Adrenal gland (tissue), 12 donors: ENCODE data around the gene ALDH1L1. TPM values are rescaled to one million over a fixed set of nuclear protein-coding genes. Genes with fewer than 3 reads are reported as not detected.
"Not testable (repeated sequence)": the region's sequence is repeated elsewhere in the genome, so short reads cannot be mapped to it uniquely, and the experiment has no call there.

ENCODE experiments used
- DNase-seq, 7 donors: peaks; one replicate each; pipeline ENCODE4 v3.0.0-alpha.2; 2019 to 2020
- H3K27ac ChIP-seq, 5 donors: fragments of 200-600 bp; sonication (generic) in 4 of 5; 1 replicate in 3 of 5; 2 replicates in 2 of 5; pipeline versions ENCODE4 v1.5.1 to v1.8.0; 2016 to 2020; ENCODE audit warnings: mild to moderate bottlenecking in 1 of 5
- H3K27me3 ChIP-seq: fragments of 200-600 bp; 2 replicates; pipeline ENCODE4 v1.8.0; 2021
- H3K36me3 ChIP-seq, 2 donors: fragments of 200-600 bp; replicated peaks in 1 of 2; 1 replicate in 1 of 2; 2 replicates in 1 of 2; pipeline versions ENCODE4 v1.5.1 to v1.8.0; 2018 to 2022
- H3K4me1 ChIP-seq, 2 donors: fragments of 200-600 bp; replicated peaks in 1 of 2; 1 replicate in 1 of 2; 2 replicates in 1 of 2; pipeline versions ENCODE4 v1.5.1 to v1.8.0; 2018 to 2021
- H3K4me3 ChIP-seq, 4 donors: fragments of 200-600 bp; sonication (generic) in 3 of 4; one replicate each; pipeline ENCODE4 v1.5.1; 2016 to 2018
- H3K9me3 ChIP-seq, 3 donors: fragments of 200-600 bp; sonication (generic) in 1 of 3; replicated peaks in 1 of 3; 1 replicate in 2 of 3; 2 replicates in 1 of 3; pipeline versions ENCODE4 v1.5.1 to v1.8.0; 2016 to 2021
- POLR2A ChIP-seq, 2 donors: fragments of 450-650 bp; IDR thresholded peaks; one replicate each; pipeline ENCODE4 v1.6.1; 2017; ENCODE audit warnings: antibody characterized with exemption in 2 of 2, mild to moderate bottlenecking in 2 of 2, moderate library complexity in 1 of 2
- WGBS, 4 donors: extraction: QIAGEN DNeasy Blood & Tissue Kit in 2 of 4; methylation state at CpG; one replicate each; pipeline versions ENCODE4 v1.1.5 to v1.1.7; 2013 to 2017; 5-methylcytosine and 5-hydroxymethylcytosine counted together
- intact Hi-C, 2 donors: fragments of 100-400 bp; cut with DNase I; formaldehyde crosslinking; loops; one replicate each; pipeline versions ENCODE4 v1.14.1 to v1.15.0; 2022 to 2023
- polyA plus RNA-seq, 3 donors: library from polyadenylated mRNA; stranded (reverse); fragments of 200-250 nt in 2 of 3; fragments of 350-450 nt in 1 of 3; fragmentation: Illumina TruSeq in 1 of 3; extraction: RNeasy Lipid Tissue Mini Kit (QIAGEN cat#74804) in 1 of 3; gene quantifications; one replicate each; pipeline ENCODE4 v1.2.3, GENCODE V29; 2013 to 2014
- total RNA-seq, 9 donors: library from RNA; depleted of rRNA in 4 of 9; stranded (reverse); fragments of >200 nt in 4 of 9; fragments of 120-200 nt in 1 of 9; fragmentation: NEBNext Ultra II Directional in 1 of 9; extraction: Animal tissue kit (Norgen Biotek cat#: 25700) in 1 of 9; gene quantifications; one replicate each; pipeline versions ENCODE4 v1.1.0 to v1.2.4, GENCODE V29; 2013 to 2023
- TF ChIP-seq, protein P1 (sequence below), 6 experiments: fragments of 450-650 bp in 4 of 6; fragments of 200-600 bp in 2 of 6; sonication (generic) in 1 of 6; IDR thresholded peaks; 1 replicate in 5 of 6; 2 replicates in 1 of 6; pipeline versions ENCODE4 v1.5.1 to v1.8.0; 2016 to 2021; ENCODE audit warnings: antibody characterized with exemption in 6 of 6, mild to moderate bottlenecking in 2 of 6, moderate library complexity in 1 of 6
- donor health status: healthy with polysubstance abuse.
- donor health status: Bipolar disorder and iron deficiency.
- donor health status: DM: yes; HTN: yes; CAD: no.
- donor health status: DM: no; HTN: no; CAD: no.
- donor health status: DM: no; HTN: no; CAD: no.
- donor health status: DM: yes; HTN: yes; CAD: no.

Gene ALDH1L1
- total and polyA plus RNA-seq, 12 donors: 0.44 to 136 (median 72.3) TPM

DNA sequence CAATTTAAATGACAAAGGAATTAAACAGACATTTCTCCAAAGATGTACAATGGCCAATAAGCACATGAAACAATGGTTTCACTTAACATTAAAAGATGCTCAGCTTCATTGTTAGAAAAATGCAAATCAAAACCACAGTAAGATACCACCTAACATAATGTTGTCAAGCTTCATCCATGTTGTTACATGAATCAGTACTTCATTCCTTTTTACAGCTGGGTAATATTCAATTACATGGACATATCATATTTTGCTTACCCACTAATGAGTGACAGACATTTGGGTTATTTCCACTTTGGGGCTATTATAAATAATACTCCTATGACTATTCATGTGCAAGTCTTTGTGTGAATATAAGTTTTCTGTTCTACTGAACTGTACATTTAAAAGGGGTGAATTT is 104.2 kb downstream of the ALDH1L1 start:
- H3K4me1 ChIP-seq: no peaks in the 10 kb centered on the region
- H3K27ac ChIP-seq: no peak overlapping the region
- DNase-seq: no peak
- H3K36me3 ChIP-seq: no peaks in the 10 kb centered on the region
- H3K27me3 ChIP-seq: no peaks in the 10 kb centered on the region
- H3K9me3 ChIP-seq: no peaks in the 10 kb centered on the region
- no peak overlapping the region for H3K4me3 ChIP-seq
- intact Hi-C loops: no loop called here
- no peak for TF ChIP-seq POLR2A (IDR thresholded peaks at IDR 0.05)
- TF ChIP-seq, protein P1, sequence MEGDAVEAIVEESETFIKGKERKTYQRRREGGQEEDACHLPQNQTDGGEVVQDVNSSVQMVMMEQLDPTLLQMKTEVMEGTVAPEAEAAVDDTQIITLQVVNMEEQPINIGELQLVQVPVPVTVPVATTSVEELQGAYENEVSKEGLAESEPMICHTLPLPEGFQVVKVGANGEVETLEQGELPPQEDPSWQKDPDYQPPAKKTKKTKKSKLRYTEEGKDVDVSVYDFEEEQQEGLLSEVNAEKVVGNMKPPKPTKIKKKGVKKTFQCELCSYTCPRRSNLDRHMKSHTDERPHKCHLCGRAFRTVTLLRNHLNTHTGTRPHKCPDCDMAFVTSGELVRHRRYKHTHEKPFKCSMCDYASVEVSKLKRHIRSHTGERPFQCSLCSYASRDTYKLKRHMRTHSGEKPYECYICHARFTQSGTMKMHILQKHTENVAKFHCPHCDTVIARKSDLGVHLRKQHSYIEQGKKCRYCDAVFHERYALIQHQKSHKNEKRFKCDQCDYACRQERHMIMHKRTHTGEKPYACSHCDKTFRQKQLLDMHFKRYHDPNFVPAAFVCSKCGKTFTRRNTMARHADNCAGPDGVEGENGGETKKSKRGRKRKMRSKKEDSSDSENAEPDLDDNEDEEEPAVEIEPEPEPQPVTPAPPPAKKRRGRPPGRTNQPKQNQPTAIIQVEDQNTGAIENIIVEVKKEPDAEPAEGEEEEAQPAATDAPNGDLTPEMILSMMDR (IDR thresholded peaks at IDR 0.05): no peak

DNA sequence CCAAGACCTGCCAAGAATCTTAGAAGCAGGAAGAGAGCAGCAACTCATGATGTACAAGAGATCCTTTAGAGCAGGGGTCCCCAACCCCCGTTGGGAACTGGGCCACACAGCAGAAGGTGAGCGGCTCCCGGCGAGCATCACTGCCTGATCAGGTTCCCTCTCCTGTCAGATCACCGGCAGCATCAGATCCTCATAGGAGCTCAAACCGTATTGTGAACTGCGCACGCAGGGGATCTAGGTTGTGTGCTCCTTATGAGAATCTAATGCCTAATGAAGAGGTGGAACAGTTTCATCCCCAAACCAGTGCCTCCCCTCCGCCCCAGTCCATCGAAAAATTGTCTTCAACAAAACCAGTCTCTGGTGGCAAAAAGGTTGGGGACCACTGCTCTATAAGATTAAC is 110.2 kb downstream of the ALDH1L1 start:
- Histone ChIP-seq H3K27me3 (no peaks in the 10 kb centered on the region), H3K9me3 (no peaks in the 10 kb centered on the region), H3K27ac (no peak overlapping the region), H3K36me3 (no peaks in the 10 kb centered on the region), H3K4me3 (no peak overlapping the region), H3K4me1 (no peaks in the 10 kb centered on the region)
- intact Hi-C loops: no loop called here
- TF ChIP-seq POLR2A (IDR thresholded peaks at IDR 0.05): no peak
- TF ChIP-seq, protein P1 (IDR thresholded peaks at IDR 0.05): no peak
- no peak for DNase-seq
- 85 to 94% (median 93%) methylated on average over 10 of the region's 10 CpGs for WGBS, 4 donors

DNA sequence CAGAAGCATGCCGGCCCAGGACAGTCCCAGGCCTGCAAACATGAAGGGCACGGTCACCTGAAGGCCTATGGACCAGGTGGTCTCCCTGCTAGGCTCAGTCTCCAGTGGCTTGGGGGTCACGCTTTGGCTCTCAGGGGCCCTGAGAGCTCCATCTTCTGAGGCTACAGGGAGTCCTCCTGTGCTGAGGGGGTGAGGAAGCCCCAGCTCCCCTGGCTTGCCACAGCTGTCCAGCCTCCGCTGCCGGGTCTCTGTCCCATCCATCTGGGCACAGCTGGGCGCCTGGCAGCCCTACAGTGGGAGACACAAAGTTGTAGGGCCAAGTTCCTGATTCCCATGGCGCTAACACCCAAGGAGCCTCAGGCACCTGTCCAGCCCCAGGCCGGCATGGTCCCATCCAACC is 112.4 kb downstream of the ALDH1L1 start:
- intact Hi-C loops: no loop called here
- no peak for DNase-seq
- H3K9me3 ChIP-seq: no peaks in the 10 kb centered on the region
- H3K27ac ChIP-seq: no peak overlapping the region
- 95 to 97% (median 96%) methylated on average over 4 to 8 of the region's 8 CpGs for WGBS, 4 donors
- H3K4me1 ChIP-seq: no peaks in the 10 kb centered on the region
- H3K27me3 ChIP-seq: no peaks in the 10 kb centered on the region
- no peak for TF ChIP-seq POLR2A (IDR thresholded peaks at IDR 0.05)
- TF ChIP-seq, protein P1 (IDR thresholded peaks at IDR 0.05): no peak
- H3K4me3 ChIP-seq: no peak overlapping the region
- H3K36me3 ChIP-seq: no peaks in the 10 kb centered on the region

DNA sequence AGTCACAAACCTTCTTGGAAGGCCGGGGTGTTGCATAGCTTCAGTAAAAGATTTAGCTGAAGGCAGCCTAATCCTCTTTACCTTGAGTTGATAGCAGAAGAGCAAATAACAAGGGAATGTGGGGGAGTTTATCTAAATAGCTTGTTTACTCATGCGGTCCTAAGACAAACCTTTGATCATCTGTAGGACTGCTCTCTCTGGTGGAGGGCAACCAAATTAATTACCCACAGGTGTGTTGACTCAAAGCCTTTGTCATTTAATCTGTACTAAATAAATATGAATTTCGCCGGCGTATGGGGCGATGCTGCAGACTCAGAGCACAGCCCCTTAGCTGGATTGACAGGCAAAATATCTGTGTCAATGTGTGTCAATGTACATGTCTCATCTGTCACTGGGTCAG is 113.7 kb downstream of the ALDH1L1 start:
- H3K4me3 ChIP-seq, H3K27ac ChIP-seq, H3K4me1 ChIP-seq, DNase-seq, H3K36me3 ChIP-seq, intact Hi-C loops, H3K9me3 ChIP-seq, H3K27me3 ChIP-seq: not testable (repeated sequence)
- WGBS, 4 donors: 93 to 98% (median 96%) methylated on average over 6 of the region's 6 CpGs

DNA sequence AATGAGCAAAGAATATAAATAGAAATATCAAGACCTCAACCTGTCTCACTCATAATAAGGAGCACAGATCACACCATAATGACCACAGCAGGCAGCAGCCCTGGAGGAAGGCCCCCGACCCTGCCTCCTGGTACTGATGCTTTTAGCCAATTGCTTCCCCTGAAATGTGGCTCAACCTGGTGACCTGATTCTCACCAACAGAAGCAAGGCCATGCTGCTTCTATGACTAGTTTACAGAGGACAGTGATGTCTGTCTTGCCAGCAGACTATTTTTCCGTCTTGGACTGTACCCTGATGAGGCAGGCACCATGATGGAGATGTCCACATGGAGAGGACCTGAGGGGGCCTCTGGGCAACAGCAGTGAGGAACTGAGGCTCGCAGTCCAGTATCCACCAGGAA is 114.5 kb downstream of the ALDH1L1 start:
- Histone ChIP-seq H3K36me3 (no peaks in the 10 kb centered on the region), H3K4me3 (no peak overlapping the region), H3K4me1 (no peaks in the 10 kb centered on the region), H3K27ac (no peak overlapping the region), H3K9me3 (no peaks in the 10 kb centered on the region), H3K27me3 (no peaks in the 10 kb centered on the region)
- 89 to 100% (median 92%) methylated on average over 2 to 3 of the region's 3 CpGs for WGBS, 4 donors
- no peak for DNase-seq
- intact Hi-C loops: no loop called here
- no peak for TF ChIP-seq POLR2A (IDR thresholded peaks at IDR 0.05)
- TF ChIP-seq, protein P1 (IDR thresholded peaks at IDR 0.05): no peak
